ENCODE data around the gene UNC5A.

DNA sequence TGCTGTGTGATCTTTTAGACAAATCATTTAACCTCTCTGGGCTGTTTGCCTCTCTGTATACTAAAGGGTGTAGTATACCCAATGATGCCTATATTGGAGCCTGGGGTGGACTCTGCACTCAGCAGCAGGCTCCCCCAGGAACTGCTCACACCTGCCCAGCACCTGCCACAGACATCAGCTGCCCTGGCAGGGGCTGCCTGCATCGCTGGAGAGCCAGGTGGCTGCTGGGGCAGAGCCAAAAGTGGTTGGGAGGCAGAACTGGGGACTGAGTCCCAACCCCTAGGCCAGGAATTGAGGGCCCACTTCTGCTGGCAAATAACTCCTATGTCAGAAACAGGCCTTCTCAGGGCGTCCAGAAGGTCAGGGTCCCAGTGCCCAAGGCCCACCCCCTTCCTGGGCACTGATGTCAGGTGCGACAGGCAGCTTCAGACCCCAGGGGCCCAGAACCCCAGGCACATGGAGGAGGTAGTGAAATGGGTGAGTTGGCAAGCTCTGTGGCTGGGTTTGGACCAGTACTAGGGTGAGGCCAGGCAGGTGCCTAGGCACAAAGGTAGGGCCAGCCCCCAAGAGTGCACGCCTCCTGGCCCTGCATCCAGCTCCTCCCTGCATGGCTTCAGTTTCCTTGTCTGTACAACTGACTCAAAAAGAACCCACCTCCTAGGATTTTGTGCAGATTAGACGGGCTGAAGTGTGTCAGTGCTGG lies 5.8 kb downstream of the UNC5A start:
- TF ChIP-seq ZBTB7A (IDR thresholded peaks at IDR 0.05; ENCODE audit: borderline replicate concordance, control insufficient read depth, low read depth, low read length) (no peak), CTCF (IDR thresholded peaks at IDR 0.05 in 2 of 3, conservative IDR thresholded peaks at IDR 0.05 in 1 of 3; ENCODE audit: insufficient read depth in 2 of 3, low read depth in 1 of 3, low read length in 3 of 3) (no peak), POLR2A (conservative IDR thresholded peaks at IDR 0.05) (no peak), ZBTB8A (IDR thresholded peaks at IDR 0.05; ENCODE audit: partially characterized antibody) (no peak)
